WI38 (cell line): ENCODE data around the gene SLC6A3.

ENCODE experiments used
- H3K4me3 ChIP-seq: 2 replicates; pipeline ENCODE4 v1.5.1; 2011; ENCODE audit warnings: low read depth, mild to moderate bottlenecking, control low read depth, low read length
- CTCF ChIP-seq: IDR thresholded peaks from 2 replicates; pipeline ENCODE4 v1.5.1; 2012; ENCODE audit warnings: low read depth, mild to moderate bottlenecking, control low read depth, low read length

Gene SLC6A3

GRCh38 chr5:1472964-1473628, 27.9 kb upstream of the SLC6A3 start:
- H3K4me3 ChIP-seq: no peak overlapping the region
- TF ChIP-seq CTCF: no peak

DNA sequence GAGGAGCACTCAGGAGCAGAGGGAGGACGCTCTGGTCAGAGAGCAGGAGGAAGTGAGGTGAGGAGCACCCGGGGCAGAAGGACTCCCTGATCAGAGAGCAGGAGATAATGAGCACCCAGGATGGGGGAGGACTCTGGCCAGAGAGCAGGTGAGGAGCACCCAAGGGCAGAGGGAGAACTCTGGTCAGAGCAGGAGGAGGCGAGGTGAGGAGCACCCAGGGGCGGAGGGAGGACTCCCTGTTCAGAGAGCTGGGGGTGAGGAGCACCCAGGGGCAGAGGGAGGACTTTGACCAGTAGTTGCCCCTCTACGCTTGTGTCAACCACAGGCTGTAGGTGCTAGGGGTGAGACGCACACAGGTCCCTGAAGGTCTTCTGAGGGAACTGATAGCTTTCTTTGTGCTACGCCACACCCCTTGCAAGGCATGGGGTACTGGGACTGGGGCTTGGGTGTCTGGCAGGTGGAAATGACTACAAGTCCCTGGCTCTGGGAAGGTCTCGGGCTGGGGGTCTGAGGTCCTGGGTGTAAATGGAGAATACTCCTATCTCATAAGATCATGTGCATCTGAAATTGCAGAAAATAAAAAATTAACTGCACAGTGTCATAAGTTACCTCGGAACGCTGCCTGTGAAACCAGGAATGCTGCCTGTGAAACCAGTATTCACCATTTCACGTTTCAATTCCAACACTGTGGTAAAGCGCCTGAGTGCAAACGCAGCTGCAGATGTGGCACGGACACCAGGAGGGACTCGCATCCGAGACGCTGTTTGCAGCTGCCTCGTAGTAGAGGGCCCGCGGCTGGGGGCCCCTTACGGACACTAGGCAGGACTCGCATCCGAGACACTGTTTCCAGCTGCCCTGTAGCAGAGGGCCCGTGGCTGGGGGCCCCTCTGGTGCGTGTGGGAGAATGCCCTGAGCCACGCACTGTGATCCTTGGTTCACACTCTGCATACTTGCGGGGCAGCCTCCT, 27.0 kb upstream of the SLC6A3 start:
- no peak overlapping the region for H3K4me3 ChIP-seq
- no peak for TF ChIP-seq CTCF

DNA sequence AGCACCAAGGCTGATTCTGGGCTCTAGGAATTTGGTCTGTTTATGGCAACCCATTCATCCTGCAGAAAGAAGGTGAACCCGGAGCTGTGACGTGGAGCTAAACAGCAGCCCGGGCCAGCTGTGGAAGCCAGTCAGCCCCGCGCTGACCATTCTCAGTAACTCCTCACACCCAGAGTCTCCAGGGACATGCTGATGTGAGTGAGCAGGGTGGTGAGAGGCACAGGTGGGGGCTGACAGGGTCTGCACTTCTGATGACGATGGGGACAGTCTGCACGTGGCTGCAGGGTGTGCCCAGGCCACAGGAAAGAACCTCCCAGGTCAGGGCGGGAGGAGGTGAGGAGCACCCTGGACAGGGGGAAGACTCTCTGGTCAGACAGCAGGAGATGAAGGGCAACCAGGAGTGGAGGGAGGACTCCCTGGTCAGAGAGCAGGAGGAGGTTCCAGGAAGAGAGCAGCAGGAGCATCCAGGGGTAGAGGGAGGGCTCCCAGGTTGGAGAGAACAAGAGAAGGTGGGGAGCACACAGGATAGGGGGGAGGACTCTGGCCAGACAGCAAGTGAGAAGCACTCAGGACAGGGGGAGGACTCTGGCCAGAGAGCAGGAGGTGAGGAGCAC, 26.1 kb upstream of the SLC6A3 start:
- no peak overlapping the region for H3K4me3 ChIP-seq
- TF ChIP-seq CTCF: no peak

- no peak overlapping the region for H3K4me3 ChIP-seq
- TF ChIP-seq CTCF: no peak
Measured at GRCh38 chr5:1470762-1471211, 25.5 kb upstream of the SLC6A3 start.

GRCh38 chr5:1468629-1469527, 23.6 kb upstream of the SLC6A3 start:
- TF ChIP-seq CTCF: no peak
- no peak overlapping the region for H3K4me3 ChIP-seq

- H3K4me3 ChIP-seq: no peak overlapping the region
Measured at GRCh38 chr5:1468247-1468612, 23.0 kb upstream of the SLC6A3 start.

More at GRCh38 chr5:1468247-1468612, 23.0 kb upstream of the SLC6A3 start:
- peak; percentile 43 for TF ChIP-seq CTCF
